HG02884 (cell line): ENCODE results near the gene PRICKLE1.
"Not testable (repeated sequence)": the region's sequence is repeated elsewhere in the genome, so short reads cannot be mapped to it uniquely, and the experiment has no call there.

ENCODE experiments used
- ATAC-seq: cut with Tn5 transposase; IDR thresholded peaks from one replicate; pipeline ENCODE4 v1.9.1; 2021; ENCODE audit warnings: mild to moderate bottlenecking, moderate library complexity; ENCODE audit not compliant: unreplicated experiment

PRICKLE1 gene

DNA sequence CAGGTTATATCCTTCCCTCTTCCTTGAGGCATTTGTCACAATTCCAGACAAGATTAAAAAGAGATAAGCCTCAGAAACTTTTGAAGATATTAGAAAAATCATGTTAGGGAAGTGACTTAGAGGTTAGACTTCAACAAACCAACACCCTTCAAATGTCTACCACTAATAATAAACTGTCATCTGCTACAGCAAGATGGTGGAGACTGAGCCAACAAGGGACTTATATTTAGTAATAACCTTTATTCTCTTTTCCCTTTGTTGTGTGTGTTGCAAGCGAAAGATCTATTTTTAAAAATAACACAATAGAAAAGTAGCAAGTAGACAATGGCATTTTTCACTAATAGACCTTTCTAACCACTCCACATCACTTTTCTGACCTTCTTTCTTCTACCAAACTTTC is 28.6 kb downstream of the PRICKLE1 start:
- no peak for ATAC-seq

DNA sequence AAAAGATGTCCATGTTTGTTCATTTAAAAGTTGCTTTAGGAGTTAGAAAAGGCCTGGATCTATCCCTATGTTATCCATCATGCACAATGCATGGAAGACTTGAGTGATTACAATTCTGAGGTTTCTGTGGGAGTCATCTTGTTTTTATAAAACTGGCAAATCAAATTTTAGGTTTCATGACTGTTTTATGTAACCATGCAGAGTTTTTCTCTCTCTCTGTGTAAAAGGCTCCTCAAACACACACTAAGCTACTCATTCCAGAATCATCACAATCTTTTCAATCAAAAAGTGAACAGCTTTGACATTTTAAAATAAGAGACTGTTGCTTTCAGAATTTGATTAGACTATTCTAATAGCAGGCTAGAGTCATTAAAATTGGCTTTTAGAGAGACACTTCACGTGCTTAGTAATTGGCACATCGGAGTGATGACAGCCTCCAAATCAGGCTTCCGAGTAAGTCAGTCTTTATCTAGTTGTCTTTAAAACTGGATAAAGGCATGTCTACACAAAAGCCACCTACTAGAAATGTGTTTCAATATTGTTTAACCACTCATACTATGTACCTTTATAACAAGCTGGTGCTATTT is 31.9 kb downstream of the PRICKLE1 start:
- no peak for ATAC-seq

GRCh38 chr12:42556917-42557316 is 32.6 kb downstream of the PRICKLE1 start:
- no peak for ATAC-seq

GRCh38 chr12:42552822-42553221 is 36.7 kb downstream of the PRICKLE1 start:
- ATAC-seq = no peak

GRCh38 chr12:42550800-42551199 is 38.7 kb downstream of the PRICKLE1 start:
- no peak for ATAC-seq

DNA sequence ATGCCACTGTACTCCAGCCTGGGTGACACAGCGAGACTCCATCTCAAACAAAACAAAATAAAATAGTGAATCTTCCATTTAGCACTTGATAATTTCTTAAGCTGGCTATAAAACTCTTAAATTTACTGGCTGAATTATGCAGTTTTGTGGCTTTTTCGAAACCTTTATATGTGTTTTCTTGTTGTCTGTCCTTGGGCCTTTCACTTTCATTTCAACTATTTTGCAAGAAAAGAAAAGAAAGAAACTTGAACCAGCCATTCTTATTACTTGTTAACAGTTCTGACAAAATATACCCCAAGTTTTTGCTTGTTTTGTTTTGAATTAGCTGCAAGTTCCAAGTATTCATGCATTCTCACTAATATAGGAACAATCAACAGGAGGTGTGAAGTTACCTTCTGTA is 42.8 kb downstream of the PRICKLE1 start:
- ATAC-seq = no peak

DNA sequence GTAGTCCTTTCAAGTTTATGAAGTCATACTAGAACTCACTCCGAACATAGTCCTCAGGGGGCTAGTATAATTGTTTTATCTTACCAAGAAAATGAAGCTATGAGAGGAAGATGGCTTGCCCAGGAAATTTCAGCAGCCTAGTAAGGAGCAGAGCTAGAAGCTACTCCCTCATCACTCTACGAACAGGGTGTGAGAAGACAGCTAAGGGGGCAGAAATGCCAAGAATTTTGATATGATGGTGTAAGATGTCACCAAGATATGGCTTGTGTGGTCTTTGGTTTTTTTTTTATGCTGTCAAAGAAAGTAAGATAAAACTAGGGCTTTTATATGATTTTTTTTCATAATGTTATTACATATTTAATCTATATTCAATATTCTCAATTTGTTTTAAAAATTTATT is 47.6 kb downstream of the PRICKLE1 start:
- ATAC-seq = no peak

DNA sequence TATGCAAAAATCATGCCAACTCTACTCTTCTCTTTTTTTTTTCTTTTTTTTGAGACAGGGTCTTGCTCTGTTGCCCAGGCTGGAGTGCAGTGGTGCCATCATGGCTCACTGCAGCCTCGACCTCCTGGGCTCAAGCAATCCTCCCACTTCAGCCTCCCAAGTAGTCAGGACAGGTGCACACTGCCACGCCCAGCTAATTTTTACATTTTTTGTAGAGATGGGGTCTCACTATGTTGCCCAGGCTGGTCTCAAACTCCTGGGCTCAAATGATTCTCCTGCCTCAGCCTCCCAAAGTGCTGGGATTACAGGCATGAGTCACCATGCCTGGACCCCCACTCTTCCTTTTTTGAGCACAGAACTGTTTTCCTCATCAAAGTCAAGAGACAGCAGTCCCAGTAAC is 48.2 kb downstream of the PRICKLE1 start:
- ATAC-seq = not testable (repeated sequence)

- no peak for ATAC-seq
These were observed 49.9 kb downstream of the PRICKLE1 start for GRCh38 chr12:42539696-42540095.

DNA sequence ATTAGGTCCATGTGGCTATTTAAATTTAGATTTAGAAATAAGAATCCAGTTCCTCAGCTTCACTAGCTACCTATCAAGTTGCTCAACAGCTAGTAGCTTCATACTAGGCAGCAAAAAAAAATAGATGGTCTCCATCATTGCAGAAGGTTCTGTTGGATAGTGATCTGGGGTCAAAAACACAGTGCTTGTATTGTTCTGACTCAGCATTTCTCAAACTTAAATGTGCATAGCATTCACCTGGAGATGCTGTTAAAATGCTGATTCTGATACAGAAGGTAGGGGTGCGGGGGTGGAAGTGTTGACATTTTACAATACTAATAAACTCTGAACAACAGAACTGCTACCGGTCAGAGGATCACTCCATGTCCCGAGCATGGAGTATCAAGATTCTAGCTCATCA is 51.3 kb downstream of the PRICKLE1 start:
- no peak for ATAC-seq

DNA sequence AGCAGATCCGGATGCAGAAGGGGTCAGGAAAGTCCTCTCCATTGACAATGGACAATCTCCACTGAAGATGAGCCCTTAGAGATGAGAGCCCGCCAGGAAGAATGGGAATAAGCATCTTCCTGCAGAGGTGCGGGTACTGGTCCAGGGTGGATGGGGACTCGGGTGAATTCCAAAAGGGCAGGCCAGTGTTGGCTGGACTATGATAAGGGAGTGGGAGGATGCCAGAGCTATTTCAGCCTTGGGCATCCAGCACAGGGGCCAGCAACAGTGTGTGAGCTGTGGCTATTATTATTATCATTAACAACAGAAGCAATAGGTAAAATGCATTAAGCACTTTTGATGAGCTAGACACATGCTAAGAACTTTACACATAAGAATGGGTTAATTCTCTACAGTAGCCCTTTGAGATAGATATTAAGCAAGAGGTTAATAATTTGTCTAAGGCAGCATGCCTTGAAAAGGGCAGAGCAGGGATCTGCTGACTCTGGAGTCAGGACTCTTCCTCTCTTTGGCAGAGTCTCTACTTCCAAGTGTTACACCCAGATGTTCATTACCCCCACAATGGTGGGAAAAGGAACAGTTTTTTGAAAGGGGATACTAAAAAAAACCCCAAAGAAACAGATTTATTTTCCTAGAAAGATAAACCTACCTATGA is 55.2 kb downstream of the PRICKLE1 start:
- ATAC-seq = no peak

DNA sequence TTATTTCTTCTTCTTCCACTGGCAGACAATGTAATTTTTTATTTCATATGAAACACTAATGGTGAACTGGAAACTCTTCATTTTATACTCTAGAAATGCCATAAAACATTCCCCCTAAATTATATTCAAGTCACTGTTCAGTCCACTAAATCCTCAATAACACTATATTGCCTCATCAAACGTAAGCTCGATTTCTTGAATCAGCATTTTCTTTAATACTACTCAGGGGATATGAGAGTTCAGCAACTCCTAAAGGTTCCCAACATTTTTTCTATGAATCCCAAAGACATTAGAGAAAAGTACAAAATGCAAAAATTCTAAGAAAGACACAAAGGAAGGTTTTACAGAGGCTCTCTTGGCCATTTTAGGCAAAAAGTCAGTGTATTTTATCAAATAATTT is 59.3 kb downstream of the PRICKLE1 start:
- ATAC-seq = no peak

DNA sequence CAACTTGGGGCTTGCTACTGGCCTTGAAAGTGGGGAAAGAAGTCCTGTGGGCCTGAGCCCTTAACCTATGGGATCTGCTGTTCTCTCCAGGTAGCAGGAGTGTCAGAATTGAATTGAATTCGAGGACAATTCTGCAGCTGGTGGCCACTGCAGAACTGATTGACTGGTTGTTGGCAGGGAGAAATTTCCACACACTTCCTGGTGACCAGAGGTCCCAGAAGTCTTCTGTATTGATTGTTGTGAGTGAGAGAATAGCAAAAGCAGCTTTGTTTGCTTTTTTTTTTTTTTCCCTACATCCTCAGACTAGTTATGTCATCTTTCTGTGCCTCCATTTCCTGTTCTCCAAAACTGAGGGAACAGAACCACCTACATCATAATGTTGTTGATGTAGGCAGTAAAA is 64.1 kb downstream of the PRICKLE1 start:
- no peak for ATAC-seq

- no peak for ATAC-seq
These were observed 64.8 kb downstream of the PRICKLE1 start for GRCh38 chr12:42524716-42525115.

GRCh38 chr12:42516573-42516972 is 73.0 kb downstream of the PRICKLE1 start:
- no peak for ATAC-seq

DNA sequence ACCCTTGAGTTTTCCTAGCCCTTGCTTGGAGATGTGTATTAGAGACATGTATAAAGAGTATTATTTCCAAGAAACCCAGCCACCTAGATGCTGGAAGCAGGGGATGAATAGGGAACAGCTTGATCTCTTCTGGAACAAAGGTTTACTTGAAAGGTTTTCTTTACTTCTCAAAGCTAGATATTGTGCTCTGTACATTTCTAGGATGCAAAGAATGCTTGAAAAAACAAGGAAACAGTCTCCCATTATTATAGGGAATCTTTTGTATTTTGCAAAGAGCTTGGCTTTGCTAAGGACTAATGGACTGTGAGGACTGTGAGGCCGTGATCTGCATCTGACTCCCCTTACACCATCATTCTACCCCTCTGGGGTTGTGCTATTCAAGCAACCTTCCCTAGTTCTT is 77.9 kb downstream of the PRICKLE1 start:
- ATAC-seq = no peak

DNA sequence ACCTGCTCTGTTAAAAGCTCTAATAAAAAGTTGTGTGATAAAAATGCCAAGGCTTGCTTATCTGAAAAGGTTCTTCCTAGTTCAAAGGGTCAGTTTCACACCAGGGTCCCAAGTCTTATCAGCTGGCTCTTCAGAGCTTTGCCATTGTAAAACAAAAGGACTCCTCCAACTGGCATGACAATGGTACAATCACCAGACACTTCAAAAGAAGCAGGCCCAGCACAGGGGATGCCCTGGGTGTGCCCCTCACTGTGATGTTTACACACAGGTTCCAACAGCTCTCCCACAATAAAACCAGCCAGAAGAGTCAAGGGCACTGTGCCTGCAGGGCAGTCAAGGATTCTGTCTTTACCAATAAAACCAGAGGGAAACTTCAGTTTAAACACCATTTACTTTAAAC is 78.7 kb downstream of the PRICKLE1 start:
- no peak for ATAC-seq

GRCh38 chr12:42508913-42509460 is 80.6 kb downstream of the PRICKLE1 start:
- no peak for ATAC-seq

- ATAC-seq = no peak
These were observed 82.0 kb downstream of the PRICKLE1 start for GRCh38 chr12:42507565-42507964.

DNA sequence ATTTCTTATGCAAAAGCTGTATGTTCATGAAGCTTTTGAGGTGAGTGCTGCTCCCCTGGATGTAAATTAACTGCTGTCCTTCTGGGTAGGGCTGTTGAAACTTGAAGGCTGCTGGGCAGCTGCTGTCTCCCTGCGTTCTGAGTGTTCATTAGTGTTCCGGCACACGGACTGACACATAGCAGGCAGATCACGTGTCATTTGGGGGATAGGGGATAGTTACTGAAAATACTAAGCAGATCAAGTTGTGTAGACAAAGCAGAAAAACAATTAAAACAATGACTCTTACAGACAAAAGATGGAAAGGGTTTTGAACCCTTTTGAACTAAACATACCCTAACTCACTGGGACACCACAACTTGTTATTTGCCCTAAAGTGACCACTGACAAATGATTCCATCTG is 82.5 kb downstream of the PRICKLE1 start:
- ATAC-seq = no peak

GRCh38 chr12:42504049-42504448 is 85.5 kb downstream of the PRICKLE1 start:
- ATAC-seq = no peak

DNA sequence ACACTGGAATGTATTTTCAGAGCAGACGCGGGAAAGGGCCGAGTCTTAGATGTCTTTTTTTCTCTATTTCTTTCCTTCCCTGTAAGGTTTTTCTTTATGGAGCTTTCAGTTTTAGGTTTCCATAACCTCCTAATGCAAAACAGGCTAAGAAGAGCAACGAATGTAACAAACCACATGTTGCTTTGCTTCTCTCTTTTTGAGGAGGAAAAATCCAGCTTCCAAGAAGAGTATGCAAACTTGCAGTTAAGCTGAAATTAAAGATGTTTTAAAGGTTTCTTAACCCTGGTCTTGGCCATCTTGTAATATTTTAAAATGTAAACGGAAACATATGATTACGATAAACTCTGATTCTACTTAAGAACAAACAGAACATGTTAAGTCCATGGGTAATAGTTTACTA is 86.9 kb downstream of the PRICKLE1 start:
- ATAC-seq = no peak
